HG03196 (cell line): ENCODE results near the gene ABHD15.
A peak's percentile ranks its signal among the peaks of the same experiment; 100 is the strongest.

ENCODE experiments used
- ATAC-seq: cut with Tn5 transposase; IDR thresholded peaks from one replicate; pipeline ENCODE4 v1.9.1; 2021; ENCODE audit not compliant: unreplicated experiment

ABHD15 gene

GRCh38 chr17:29595107-29595942 lies 28.5 kb upstream of the ABHD15 start:
- ATAC-seq = no peak

DNA sequence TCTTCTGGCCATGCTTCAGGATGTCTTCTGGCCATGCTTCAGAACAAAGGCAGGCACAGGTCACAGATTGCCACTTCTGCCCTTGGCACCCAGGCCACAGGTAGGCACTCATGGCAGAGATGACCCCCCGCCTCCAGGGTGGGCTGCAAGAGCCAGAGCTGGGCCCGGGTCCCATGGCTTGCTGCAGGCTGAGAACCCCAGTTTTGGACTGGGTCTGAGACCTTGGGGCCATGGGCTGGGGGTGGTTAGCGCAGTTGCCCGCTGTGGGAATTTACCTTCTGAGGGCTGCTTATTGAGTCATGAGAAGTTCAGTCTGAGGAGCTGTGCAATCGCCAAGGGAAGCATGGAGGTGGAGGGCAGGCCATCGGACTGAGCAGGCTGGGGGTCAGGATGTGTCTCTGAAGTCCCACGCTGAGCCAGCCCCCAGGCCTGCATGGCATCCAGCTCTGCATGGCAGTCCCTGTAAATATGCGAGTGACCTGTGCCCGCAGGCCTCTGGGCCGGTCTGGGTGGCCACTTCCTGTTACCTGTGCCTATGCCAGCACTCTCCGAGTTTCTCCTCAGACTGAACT lies 27.8 kb upstream of the ABHD15 start:
- no peak for ATAC-seq

DNA sequence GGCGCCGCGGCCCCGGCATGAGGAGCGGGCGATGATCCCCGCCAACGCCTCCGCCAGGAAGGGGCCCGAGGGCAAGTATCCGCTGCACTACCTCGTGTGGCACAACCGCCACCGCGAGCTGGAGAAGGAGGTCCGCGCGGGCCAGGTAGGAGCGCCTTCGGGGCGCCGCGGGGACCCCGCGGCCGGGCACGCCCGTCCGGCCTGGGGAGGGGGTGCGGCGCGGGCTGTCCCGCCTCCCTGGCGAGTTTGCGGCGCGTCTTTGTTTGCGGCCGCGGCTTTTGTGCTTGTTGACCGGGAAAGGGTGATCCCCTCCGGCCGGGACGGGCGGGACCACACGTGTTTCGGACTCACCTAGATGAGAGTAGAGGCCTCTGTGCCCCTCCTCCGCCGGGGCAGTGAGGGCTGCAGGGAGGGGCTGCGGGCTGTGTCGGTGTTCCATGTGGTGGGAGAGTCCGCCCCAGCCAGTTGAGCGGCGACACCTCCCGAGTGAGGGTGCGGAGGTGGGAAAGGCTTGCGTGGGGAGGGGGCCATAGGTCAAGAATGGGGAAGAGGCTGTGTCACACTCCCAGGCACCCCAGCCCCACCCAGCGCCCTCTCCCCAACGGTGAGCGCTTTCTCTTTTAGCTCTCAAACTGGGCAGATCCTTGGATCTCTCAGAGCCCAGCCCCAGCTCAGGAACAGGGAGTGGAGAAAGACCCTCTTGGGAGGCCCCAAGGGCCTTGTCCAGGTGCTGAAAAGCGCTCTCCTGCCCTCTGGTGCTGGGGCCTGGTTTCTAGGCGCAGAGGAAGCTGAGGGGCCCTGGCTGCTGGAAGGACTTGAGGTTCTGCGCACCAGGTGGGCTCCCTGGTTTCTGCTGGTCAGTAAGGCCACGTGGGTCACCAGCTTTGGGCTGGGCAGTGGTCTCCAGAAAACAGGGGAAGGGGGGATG lies 27.0 kb upstream of the ABHD15 start:
- ATAC-seq = no peak

GRCh38 chr17:29592850-29593551 lies 26.2 kb upstream of the ABHD15 start, which contains the start of gene ANKRD13B:
Gene ANKRD13B (plus strand): TSS chr17:29593132. CDS start chr17:29593622, 490 bp downstream.
- ATAC-seq = no peak

GRCh38 chr17:29591737-29592608 lies 25.1 kb upstream of the ABHD15 start:
- no peak for ATAC-seq

- ATAC-seq = no peak
Observed at GRCh38 chr17:29591146-29591736, 24.4 kb upstream of the ABHD15 start.

- no peak for ATAC-seq
Observed at GRCh38 chr17:29590411-29591145, 23.7 kb upstream of the ABHD15 start.

DNA sequence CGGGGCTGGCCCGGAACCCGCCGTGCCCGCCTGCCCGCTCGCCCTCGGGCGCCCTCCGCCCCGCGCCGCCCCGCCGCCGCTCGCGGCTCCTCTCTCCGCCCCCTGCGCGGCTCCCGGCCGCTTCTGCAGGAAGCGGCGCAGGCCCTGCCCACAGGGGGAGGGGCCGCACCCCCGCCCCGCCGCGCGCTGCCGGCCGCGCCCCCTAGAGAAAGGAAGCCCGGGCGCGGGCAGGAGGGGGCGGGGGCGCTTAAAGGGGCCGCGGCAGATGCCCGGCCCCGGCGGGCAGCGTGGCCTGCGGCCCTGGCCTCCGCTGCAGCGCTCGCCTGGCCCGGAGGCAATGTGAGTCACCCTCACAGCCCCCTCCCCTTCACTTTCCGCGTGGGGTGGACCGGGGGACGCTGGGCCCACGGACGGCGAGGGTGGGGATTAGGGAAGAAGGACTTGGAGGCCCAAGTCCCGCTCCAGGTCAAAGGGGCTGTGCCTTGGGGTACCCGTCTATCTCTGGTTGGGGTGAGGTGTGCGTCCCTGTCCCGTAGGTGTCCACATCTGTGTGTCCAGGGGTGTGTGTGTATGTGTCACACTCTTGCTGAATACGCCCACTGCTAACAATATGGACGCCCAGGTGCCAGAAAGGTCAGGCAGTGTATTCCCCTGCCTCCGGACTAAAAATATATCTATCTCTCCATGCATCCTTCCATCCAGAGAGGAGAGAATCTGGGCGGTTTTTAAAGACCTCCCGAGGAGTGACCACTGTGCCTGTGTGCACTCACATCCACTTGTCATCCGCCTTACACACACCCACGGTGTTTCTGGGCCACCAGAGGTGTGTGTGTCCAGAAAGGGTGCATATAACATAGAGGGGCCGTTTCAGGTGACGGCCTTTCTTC lies 22.9 kb upstream of the ABHD15 start, which contains the start of gene GIT1:
GIT1 (minus strand) TSS at position 125 of the 887 bp plus-strand sequence. CDS start 270 bp downstream, outside the sequence.
- peak; percentile 52 for ATAC-seq

GRCh38 chr17:29588562-29589411 lies 21.9 kb upstream of the ABHD15 start:
- no peak for ATAC-seq

DNA sequence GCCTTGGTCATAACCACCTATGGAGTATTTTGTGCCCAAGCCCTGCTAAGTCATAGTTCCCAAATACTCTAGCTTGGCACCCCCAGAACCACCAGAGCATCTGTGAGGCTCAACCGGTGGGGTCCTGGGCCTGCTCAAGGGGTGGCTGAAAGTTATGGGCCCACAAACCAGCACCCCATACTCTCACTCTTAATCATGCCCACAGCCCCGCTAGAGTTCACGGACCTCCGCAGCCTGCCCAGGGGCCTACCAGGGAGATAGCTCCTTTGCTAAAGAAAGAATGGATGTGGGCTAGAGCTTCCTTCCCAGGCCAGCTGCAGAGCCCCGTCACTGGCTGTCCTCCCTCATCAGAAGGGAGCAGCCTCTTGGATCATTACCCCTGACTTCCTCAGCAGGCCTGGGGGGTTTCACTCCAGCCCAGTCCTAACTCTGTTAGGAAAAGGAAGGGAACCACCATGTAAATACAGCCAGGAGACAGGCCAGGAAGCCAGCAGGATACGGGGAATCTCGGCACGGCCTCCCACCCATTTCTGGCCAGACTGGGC lies 21.3 kb upstream of the ABHD15 start:
- no peak for ATAC-seq

DNA sequence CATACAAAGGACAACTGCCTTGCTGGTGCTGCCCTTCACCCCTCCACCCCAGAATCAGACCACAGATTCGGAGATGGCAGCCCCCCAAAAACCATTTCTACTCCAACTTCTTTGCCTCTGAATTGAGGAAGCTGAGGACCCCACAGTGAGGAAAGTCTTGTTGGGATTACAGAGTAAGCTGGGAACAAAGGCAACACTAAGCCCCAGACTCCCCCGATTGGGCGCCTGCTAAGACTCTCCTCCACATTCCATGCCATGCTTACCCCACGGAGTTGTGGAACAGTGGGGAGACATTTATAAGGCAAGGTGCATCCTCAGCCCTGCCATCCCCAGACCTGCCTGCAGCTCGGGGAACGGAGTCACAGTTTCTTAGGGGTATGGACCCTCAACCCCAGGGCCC lies 20.8 kb upstream of the ABHD15 start:
- ATAC-seq = no peak

- ATAC-seq = no peak
Observed at GRCh38 chr17:29586676-29587469, 20.0 kb upstream of the ABHD15 start.

DNA sequence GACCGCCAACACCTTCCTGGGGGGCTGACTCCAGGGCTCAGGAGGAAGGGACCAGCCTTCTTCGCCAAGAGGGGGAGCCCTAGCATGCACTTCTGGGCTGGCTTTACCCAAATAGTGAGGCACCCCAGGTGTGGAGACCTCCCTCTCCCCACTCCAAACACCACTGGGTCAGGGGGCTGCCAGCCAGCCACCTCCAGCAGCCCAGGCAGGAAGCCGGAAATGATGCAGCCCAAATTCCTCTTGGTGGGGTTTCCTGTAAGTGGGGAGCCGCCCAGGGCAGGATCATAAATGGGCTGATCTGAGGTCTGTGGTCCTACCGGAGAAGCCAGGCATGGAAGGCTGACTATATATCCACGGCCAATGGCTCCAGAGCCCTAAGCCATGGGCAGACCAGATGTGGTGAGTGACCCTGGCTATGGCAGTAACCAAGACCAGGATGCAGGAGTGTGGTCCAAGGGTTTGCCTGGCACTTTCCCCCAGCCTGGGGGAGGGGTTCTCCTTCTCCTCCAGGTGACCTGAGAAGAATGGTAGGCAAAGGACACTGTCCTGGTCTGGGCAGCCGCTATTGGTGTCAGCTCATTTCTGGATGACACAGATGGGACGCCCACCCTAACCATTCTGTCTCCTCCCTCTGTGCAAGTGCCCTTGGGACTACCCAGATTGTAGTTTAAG lies 18.4 kb upstream of the ABHD15 start:
- ATAC-seq = no peak

DNA sequence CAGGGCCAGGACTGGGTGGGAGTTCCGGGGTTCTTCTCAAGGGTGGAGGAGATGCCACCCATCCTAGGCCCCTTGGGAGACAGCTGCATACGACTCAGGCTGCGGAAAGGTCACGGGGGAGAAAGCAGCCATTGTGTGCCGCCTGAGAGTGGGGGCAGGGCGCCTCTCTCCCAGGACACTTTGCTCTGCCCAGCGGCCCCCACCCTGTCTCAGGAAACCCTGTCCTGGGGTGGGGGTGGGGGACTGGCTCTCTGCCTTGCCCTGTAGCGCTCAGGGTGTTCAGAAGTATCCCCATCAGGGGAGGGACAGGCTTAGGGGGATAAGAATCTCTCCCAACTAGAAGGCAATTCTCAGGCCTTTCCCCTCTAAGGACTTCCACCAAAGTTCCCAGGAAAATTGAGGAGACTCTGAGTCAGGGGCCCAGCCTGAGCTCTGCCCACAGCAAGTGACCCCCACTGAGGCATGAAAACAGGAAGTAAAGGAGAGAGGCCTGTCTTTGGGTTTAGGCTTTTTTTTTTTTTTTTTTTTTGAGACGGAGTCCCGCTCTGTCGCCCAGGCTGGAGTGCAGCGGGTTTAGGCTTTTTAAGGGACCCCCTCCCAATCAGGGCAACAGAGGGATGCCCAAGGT lies 17.7 kb upstream of the ABHD15 start:
- no peak for ATAC-seq
